ES-I3 (cell line): ENCODE results near the gene CRBN.

Experiments used
- H3K36me3 ChIP-seq: 2 replicates; pipeline ENCODE4 v1.6.1; 2013; ENCODE audit warnings: mild to moderate bottlenecking, low read length, control low read depth, moderate library complexity; ENCODE audit not compliant: insufficient read depth
- H3K4me1 ChIP-seq: 2 replicates; pipeline ENCODE4 v1.6.1; 2013; ENCODE audit warnings: mild to moderate bottlenecking, control low read depth, low read length; ENCODE audit not compliant: insufficient read depth
- H3K9ac ChIP-seq: 2 replicates; pipeline ENCODE4 v1.6.1; 2013; ENCODE audit warnings: low read depth, mild to moderate bottlenecking, low read length, moderate library complexity
- H3K9me3 ChIP-seq: 2 replicates; pipeline ENCODE4 v1.6.1; 2013; ENCODE audit warnings: mild to moderate bottlenecking, low read length, moderate library complexity; ENCODE audit not compliant: control insufficient read depth, insufficient read depth

CRBN gene

GRCh38 chr3:3110299-3110630, 69.2 kb downstream of the CRBN start, which contains the start of gene IL5RA:
Gene IL5RA, minus strand, starts transcription at chr3:3110374. Its CDS starts 5,390 bp downstream, at chr3:3104984.
- Histone ChIP-seq H3K9me3 (no peaks in the 10 kb centered on the region), H3K9ac (no peak within 1 kb of the TSS), H3K36me3 (no peaks in the 10 kb centered on the region), H3K4me1 (peaks cover 16% of the 10 kb centered on the region)

DNA sequence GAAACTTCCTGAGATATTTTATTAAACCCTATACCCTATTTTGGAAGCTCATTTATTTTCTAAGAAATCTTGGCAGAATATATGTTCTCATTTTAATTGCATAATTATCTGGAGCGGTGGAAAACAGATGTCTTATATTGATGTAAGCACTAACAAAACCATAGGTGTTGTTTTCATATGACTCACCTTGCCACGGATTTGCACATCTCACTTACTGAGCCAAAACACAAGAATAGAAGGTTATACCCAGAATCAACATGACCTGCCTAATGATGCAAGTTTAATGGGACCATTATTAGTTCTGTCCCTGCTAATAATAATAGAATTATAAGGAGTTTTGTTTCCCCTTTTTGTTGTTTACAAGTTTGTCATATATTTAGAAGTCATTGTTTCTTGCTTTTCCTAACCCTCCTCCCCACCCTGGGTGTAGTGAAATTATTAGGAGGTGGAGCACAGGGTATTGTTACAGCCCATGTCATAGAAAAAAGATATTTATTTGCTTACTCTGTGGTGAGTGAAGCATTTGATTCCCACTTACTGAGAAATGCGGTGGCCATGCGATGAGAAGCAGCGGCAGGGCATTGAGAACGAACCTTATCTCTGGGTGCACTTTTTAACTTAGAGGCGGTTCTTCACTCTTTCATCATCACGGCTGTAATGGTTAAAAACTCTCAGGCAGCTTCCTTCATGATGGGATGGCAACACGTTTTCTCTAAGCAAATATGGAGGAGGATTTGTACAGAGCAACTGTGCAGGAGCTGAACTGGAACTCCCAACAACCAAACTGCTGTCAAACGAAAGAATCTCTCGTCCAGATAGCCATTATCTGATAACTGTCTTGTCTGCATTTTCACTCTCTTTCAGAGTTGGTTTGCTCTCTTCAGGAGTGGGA, 69.8 kb downstream of the CRBN start:
- H3K9me3 ChIP-seq: no peaks in the 10 kb centered on the region
- H3K4me1 ChIP-seq: peaks cover 16% of the 10 kb centered on the region
- H3K9ac ChIP-seq: no peak overlapping the region
- H3K36me3 ChIP-seq: no peaks in the 10 kb centered on the region

DNA sequence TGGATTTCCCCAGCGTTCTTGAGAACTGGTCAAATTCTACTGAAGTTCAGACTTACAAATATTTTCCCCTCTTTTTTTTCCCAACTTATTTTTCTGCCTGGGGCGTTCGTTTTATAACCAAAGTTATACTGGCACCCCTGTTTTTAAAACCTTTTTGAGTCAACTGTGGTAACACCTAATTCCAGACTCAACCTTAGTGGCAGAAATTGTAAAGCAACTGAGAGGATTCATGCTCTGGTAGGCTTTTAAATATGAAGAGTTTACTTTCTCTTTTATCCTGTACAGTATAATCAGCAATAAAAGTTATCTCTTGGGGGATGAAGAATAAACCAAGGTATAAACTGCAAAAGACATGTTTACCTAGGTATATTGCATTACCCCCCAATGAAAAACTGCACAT, 71.6 kb downstream of the CRBN start:
- Histone ChIP-seq H3K9ac (no peak overlapping the region), H3K9me3 (no peaks in the 10 kb centered on the region), H3K36me3 (no peaks in the 10 kb centered on the region), H3K4me1 (peaks cover 16% of the 10 kb centered on the region)

- H3K9ac ChIP-seq: no peak overlapping the region
- H3K4me1 ChIP-seq: peaks cover 16% of the 10 kb centered on the region
- no peaks in the 10 kb centered on the region for H3K36me3 ChIP-seq
Observed at GRCh38 chr3:3107181-3107580, 72.3 kb downstream of the CRBN start.

GRCh38 chr3:3105815-3106214, 73.7 kb downstream of the CRBN start:
- Histone ChIP-seq H3K36me3 (no peaks in the 10 kb centered on the region), H3K4me1 (peaks cover 16% of the 10 kb centered on the region), H3K9me3 (no peaks in the 10 kb centered on the region), H3K9ac (no peak overlapping the region)

More at GRCh38 chr3:3107181-3107580, 72.3 kb downstream of the CRBN start:
- H3K9me3 ChIP-seq: no peaks in the 10 kb centered on the region

- Histone ChIP-seq H3K9ac (no peak overlapping the region), H3K36me3 (no peaks in the 10 kb centered on the region), H3K9me3 (no peaks in the 10 kb centered on the region), H3K4me1 (peaks cover 11% of the 10 kb centered on the region)
Observed at GRCh38 chr3:3105246-3105645, 74.2 kb downstream of the CRBN start.

- H3K9ac ChIP-seq: no peak overlapping the region
Observed at GRCh38 chr3:3102751-3103150, 76.7 kb downstream of the CRBN start.

DNA sequence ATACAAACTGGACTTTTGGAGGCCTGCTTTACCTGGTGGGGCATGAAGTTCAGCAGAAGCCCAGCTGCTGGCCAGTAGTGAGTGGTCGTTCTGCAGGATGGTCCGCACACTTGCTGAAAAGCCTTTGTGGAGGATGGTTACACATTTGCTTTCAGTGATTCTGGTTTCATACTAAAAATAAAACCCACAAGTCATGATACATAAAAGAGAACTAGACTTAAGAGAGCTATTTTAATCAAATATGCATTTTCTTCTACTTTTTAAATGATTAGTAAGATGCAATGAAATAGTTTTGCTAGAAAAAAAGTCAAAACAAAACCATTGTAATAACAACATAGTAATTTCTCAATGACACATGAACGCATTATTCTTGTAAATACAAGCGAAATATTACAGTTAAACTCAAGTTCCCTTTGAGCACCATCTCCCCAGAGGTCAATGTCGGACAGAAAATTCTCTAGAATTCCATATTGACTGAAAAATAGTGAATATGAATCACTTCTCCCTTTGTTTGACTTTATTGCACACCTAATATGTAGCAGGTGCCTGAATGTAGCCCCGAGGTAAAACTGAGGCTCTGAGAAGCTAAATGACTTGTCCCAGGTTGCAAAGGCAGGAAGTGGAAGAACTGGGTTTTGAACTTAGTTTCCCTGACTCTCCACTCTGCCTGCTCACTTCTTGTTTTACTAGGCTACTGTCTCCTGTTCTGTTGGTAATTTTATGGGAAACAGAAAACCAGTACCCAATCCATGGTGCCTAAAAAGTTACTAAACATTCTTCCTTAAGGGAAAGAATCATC, 77.6 kb downstream of the CRBN start:
- Histone ChIP-seq H3K36me3 (no peaks in the 10 kb centered on the region), H3K9ac (no peak overlapping the region), H3K9me3 (no peaks in the 10 kb centered on the region)

More at GRCh38 chr3:3102751-3103150, 76.7 kb downstream of the CRBN start:
- Histone ChIP-seq H3K36me3 (no peaks in the 10 kb centered on the region), H3K9me3 (no peaks in the 10 kb centered on the region), H3K4me1 (no peaks in the 10 kb centered on the region)

More for the DNA sequence above, 77.6 kb downstream of the CRBN start:
- H3K4me1 ChIP-seq: no peaks in the 10 kb centered on the region
